ENCODE results near the gene INO80C. TPM values are rescaled to one million over a fixed set of nuclear protein-coding genes. Genes with fewer than 3 reads are reported as not detected.

The INO80C gene
- total RNA-seq, 1 experiment from 2014 or later = 51.1 TPM

DNA sequence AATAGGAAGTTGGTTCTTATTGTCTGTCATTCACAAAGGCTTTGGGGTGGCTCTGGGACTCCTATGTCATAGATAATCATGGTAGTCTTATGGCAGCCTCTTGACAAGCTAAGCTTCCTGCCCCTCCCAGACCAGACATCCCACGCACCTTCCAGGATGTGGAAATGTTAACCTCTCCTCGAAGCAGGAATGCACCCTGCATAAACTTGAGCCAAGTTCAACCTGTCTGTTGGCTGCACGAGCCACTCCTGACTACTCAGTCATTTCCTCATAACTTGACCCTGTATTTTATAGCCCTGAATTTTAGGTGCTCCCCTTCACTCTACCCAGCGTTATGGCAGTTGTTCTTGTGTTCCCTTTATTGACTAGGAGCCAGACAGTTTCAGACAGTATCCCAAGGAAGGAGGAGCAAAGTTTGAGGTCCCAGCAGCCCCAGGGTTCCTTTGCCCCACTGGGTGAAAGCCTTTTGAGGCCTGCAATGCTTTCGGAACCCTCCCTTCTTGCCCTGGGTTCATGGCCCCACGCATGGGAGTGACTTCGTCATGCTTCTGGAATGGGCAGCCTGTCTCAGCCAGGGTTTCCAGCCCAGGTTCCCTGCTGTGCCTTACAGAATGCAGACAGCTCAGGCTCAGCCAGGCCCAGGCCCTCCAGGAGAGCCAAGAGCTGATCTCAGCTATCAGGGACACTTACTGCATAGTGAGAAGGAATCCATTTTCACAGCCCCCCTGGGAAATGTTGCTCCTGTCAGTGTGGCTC, 15.6 kb upstream of the INO80C start:
- no peak overlapping the region for H2BK120ac ChIP-seq (ENCODE audit: low read depth, low read length, poor library complexity, severe bottlenecking)
- H2BK15ac ChIP-seq (ENCODE audit: low read depth, low read length) = no peak overlapping the region
- H4K8ac ChIP-seq (replicated peaks; ENCODE audit: insufficient read length, low read depth, low read length) = no peak overlapping the region
- no peaks in the 10 kb centered on the region for H3K23me2 ChIP-seq (ENCODE audit: insufficient read length, low read depth, low read length, poor library complexity, severe bottlenecking)
- no peaks in the 10 kb centered on the region for H3K36me3 Mint-ChIP-seq (ENCODE audit: insufficient read depth in 1 of 3, low read depth in 3 of 3)
- TF ChIP-seq, protein P1, sequence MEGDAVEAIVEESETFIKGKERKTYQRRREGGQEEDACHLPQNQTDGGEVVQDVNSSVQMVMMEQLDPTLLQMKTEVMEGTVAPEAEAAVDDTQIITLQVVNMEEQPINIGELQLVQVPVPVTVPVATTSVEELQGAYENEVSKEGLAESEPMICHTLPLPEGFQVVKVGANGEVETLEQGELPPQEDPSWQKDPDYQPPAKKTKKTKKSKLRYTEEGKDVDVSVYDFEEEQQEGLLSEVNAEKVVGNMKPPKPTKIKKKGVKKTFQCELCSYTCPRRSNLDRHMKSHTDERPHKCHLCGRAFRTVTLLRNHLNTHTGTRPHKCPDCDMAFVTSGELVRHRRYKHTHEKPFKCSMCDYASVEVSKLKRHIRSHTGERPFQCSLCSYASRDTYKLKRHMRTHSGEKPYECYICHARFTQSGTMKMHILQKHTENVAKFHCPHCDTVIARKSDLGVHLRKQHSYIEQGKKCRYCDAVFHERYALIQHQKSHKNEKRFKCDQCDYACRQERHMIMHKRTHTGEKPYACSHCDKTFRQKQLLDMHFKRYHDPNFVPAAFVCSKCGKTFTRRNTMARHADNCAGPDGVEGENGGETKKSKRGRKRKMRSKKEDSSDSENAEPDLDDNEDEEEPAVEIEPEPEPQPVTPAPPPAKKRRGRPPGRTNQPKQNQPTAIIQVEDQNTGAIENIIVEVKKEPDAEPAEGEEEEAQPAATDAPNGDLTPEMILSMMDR (conservative IDR thresholded peaks at IDR 0.05) = no peak
- no CpG with 5 or more reads among the region's 7 CpGs for WGBS (ENCODE audit: extremely low coverage, insufficient read length, low lambda C conversion rate)
- H4K91ac ChIP-seq (ENCODE audit: insufficient read length, low read depth, low read length) = no peak overlapping the region
- no peaks in the 10 kb centered on the region for H3K79me1 ChIP-seq (ENCODE audit: insufficient read depth, low read depth, low read length, poor library complexity, severe bottlenecking)
- H4K5ac ChIP-seq (ENCODE audit: insufficient read length, low read depth, low read length) = no peak overlapping the region
- H3K79me2 ChIP-seq (ENCODE audit: insufficient read depth, low read length) = no peaks in the 10 kb centered on the region
- H2BK12ac ChIP-seq (ENCODE audit: insufficient read length, low read depth, low read length) = no peak overlapping the region
- H3K56ac ChIP-seq (ENCODE audit: insufficient read length, low read depth, low read length) = no peak overlapping the region
- no peak overlapping the region for H3K18ac ChIP-seq (ENCODE audit: insufficient read length, low read depth, low read length)
- H2BK20ac ChIP-seq (ENCODE audit: low read depth, low read length, poor library complexity, severe bottlenecking) = no peak overlapping the region
- H2AFZ ChIP-seq (ENCODE audit: low read length) = no peak overlapping the region
- H3K23ac ChIP-seq (ENCODE audit: insufficient read length, low read depth, low read length) = no peak overlapping the region
- H3K4me1 ChIP-seq (ENCODE audit: insufficient read depth, low read length) = no peaks in the 10 kb centered on the region; the same call in 1 of the 2 replicates
- H2AK5ac ChIP-seq (ENCODE audit: insufficient read length, low read length) = no peak overlapping the region
- H2BK5ac ChIP-seq (ENCODE audit: insufficient read length, low read length) = no peak overlapping the region
- no peak overlapping the region for H3T11ph ChIP-seq (ENCODE audit: low read length)
- H3K27me3 Mint-ChIP-seq (ENCODE audit: low read depth) = no peaks in the 10 kb centered on the region
- no peak overlapping the region for H3K27ac ChIP-seq (ENCODE audit: insufficient read length, low read depth, low read length)
- DNase-seq = no peak
- no peaks in the 10 kb centered on the region for H3K27me3 ChIP-seq (ENCODE audit: insufficient read depth, low read length)
- H3K4me1 Mint-ChIP-seq = peaks cover 21 to 31% of the 10 kb centered on the region in 2 experiments
- no peak overlapping the region for H3K14ac ChIP-seq (ENCODE audit: insufficient read depth, low read length)
- no peak overlapping the region for H3K4me2 ChIP-seq (ENCODE audit: insufficient read depth, insufficient read length, low read length)
- no peaks in the 10 kb centered on the region for H3K9me3 ChIP-seq (ENCODE audit: control insufficient read depth, low read depth, low read length)
- no peaks in the 10 kb centered on the region for H3K9me3 Mint-ChIP-seq
- no peak overlapping the region for H3K4me3 Mint-ChIP-seq
- no peaks in the 10 kb centered on the region for H4K20me1 ChIP-seq (ENCODE audit: control insufficient read depth, insufficient read depth, insufficient read length)
- no peak overlapping the region for H3K9ac ChIP-seq (ENCODE audit: extremely low read depth, insufficient read length, low read length)
- H3K4ac ChIP-seq (ENCODE audit: low read depth, low read length) = no peak overlapping the region
- no peak overlapping the region for H3K27ac Mint-ChIP-seq
